ENCODE results near the gene ENTPD8. TPM values are rescaled to one million over a fixed set of nuclear protein-coding genes. Genes with fewer than 3 reads are reported as not detected.

Gene ENTPD8
- total and polyA plus RNA-seq, 2 of the 13 experiments (the other 11 are each of a cell fraction or from before 2014, with no cell fraction given): 0.26 to 0.44 TPM

DNA sequence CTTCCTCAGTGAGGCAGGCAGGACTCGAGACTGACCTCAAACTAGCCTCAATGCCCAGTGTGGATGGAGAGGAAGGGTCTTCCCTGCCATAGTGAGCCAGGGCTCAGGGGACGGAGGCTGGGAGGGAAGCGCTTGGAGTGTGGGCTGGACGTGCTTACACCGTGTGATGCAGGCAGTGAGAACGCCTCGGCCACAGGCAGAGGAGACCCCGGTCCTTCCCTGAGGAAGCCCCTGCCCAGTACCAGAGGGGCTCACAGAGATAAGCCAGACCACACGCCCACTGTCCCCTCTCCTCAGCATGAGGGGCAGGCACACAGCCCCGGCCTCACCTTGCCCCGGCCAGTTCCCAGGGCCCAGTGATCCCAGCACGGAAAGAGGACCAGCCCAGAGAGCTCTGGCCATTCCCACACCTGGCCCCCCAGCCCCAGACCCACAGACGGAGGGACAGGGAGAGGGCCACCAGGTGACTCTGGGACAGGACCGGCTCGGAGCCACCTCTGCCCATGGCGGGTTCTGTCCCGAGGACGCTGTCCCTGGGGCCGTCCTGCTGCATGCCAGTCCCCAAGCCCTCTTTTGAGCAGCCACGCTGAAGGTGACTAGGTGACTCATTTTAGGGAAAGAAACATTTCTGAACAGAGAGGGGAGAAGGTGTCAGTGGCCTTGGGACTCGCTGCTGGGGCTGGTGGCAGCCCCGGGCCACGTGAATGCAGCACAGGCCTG is 24.0 kb upstream of the ENTPD8 start (continued):
- peak; percentile 34 for TF ChIP-seq ZNF18 (CRISPR knock-in tag; IDR thresholded peaks at IDR 0.05; ENCODE audit: insufficient replicate concordance)
- no peak for TF ChIP-seq FOXC1 (CRISPR knock-in tag; IDR thresholded peaks at IDR 0.05; ENCODE audit: borderline replicate concordance)
- TF ChIP-seq RORA (CRISPR knock-in tag; IDR thresholded peaks at IDR 0.05): no peak
- TF ChIP-seq POLR2AphosphoS2 (IDR thresholded peaks at IDR 0.05; ENCODE audit: low read depth, low read length): no peak
- TF ChIP-seq ZNF773 (CRISPR knock-in tag; IDR thresholded peaks at IDR 0.05; ENCODE audit: borderline replicate concordance): 0 out of 2 replicates have a peak, but pooled peaks have one; percentile 19
- TF ChIP-seq ZNF782 (CRISPR knock-in tag; IDR thresholded peaks at IDR 0.05; ENCODE audit: borderline replicate concordance): no peak
- no peak for TF ChIP-seq ZNF484 (CRISPR knock-in tag; IDR thresholded peaks at IDR 0.05; ENCODE audit: borderline replicate concordance, low read depth)
- TF ChIP-seq TEAD3 (CRISPR knock-in tag; optimal IDR thresholded peaks at IDR 0.05; ENCODE audit: borderline replicate concordance): no peak
- TF ChIP-seq, protein P1, sequence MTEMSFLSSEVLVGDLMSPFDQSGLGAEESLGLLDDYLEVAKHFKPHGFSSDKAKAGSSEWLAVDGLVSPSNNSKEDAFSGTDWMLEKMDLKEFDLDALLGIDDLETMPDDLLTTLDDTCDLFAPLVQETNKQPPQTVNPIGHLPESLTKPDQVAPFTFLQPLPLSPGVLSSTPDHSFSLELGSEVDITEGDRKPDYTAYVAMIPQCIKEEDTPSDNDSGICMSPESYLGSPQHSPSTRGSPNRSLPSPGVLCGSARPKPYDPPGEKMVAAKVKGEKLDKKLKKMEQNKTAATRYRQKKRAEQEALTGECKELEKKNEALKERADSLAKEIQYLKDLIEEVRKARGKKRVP (CRISPR knock-in tag; IDR thresholded peaks at IDR 0.05): no peak
- TF ChIP-seq ZNF329 (CRISPR knock-in tag; IDR thresholded peaks at IDR 0.05; ENCODE audit: low read depth): no peak
- TF ChIP-seq SALL1 (CRISPR knock-in tag; IDR thresholded peaks at IDR 0.05): peak; percentile 20; the same call in 1 of the 2 replicates
